HG02970 (cell line): Measurements from ENCODE around the gene CEP170B.
"Not testable (repeated sequence)": the region's sequence is repeated elsewhere in the genome, so short reads cannot be mapped to it uniquely, and the experiment has no call there.

Experiments used
- ATAC-seq: cut with Tn5 transposase; IDR thresholded peaks from one replicate; pipeline ENCODE4 v1.9.1; 2021; ENCODE audit warnings: mild to moderate bottlenecking, moderate library complexity, moderate number of reproducible peaks; ENCODE audit not compliant: unreplicated experiment, low FRiP score

Gene CEP170B

GRCh38 chr14:104888489-104889374 is 23.7 kb downstream of the CEP170B start:
- no peak for ATAC-seq

- ATAC-seq, result no peak
Measured at GRCh38 chr14:104889375-104889757, 24.3 kb downstream of the CEP170B start.

DNA sequence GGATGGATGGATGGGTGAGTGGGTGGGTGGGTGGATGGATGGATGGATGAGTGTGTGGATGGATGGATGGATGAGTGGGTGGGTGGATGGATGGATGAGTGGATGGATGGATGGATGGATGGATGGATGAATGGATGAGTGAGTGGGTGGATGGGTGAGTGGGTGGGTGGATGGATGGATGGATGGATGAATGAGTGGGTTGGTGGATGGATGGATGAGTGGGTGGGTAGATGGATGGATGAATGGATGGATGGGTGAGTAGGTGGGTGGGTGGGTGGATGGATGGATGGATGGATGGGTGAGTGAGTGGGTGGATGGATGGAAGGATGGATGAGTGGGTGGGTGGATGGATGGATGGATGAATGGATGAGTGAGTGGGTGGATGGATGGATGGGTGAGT is 25.2 kb downstream of the CEP170B start:
- not testable (repeated sequence) for ATAC-seq

- ATAC-seq, result no peak
Measured at GRCh38 chr14:104891121-104891551, 26.1 kb downstream of the CEP170B start.

- no peak for ATAC-seq
Measured at GRCh38 chr14:104891664-104892530, 26.8 kb downstream of the CEP170B start.

- ATAC-seq, result no peak
Measured at GRCh38 chr14:104892531-104893434, 27.7 kb downstream of the CEP170B start.

DNA sequence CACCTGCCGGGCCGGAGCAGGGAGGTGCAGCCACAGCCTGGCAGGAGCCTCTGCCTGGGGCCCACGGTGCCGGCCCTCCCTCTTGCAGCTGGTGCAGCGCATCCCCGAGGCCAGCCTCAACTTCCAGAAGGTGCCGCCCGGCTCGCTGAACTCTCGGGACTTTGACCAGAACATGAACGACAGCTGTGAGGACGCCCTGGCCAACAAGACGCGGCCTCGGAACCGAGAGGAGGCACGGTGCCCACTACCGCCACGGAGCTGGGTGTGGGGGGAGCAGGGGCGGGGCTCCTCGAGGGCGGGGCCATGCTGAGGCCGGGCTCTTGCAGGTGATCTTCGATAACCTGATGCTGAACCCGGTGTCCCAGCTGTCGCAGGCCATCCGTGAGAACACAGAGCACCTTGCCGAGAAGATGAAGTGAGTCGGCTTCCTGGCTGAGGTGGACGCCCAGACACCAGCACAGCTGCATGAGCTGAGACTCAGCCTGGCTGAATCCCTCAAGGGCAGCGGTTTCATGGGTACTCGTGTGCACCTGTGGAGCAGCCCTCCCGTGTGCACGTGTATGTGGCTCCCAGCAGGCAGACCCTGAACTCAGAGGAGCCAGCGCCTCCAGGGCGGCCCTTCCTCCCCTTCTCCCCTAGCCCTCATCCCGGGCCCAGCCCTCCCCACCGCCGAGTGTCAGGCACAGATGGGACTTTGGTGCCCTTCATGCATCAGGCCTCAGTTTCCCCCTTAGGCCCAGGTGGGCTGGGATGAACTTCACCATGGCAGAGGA is 28.6 kb downstream of the CEP170B start:
- no peak for ATAC-seq

DNA sequence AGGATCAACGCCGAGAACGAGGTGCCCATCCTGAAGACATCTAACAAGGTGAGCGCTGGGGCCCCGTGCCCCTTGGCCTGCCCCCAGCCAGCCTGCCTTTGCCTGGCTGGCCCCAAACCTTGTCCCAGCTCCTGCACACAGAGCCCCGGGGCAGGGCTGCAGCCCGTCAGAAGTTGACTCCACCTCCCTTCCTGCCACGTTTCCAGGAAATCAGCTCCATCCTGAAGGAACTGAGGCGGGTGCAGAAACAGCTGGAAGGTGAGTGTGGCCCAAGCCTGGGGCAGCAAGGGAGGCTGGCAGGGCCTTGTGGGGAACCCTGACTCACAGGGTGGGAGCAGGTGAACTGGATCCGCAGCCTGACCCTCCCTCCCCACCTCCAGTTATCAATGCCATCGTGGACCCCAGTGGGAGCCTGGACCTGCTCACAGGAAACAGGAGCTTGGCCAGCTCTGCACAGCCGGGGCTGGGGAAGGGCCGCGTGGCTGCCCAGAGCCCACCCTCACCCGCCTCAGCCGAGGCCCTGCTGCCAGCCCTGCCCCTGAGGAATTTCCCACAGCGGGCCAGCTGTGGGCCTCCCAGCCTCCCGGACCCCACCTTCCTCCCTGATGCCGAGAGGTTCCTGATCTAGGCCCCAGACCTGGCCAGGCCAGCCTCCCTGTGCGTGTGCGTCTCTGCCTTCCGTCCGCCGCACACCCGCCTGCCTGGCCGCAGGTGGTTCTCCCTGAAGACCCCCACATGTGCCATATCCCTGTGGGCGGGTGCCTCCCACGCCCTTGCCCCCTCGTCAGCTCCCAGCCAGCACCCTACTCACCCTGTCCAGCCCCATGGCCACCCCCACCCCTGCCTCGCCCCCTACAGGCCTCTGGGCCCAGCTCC is 29.5 kb downstream of the CEP170B start:
- no peak for ATAC-seq

- ATAC-seq, result no peak
Measured at GRCh38 chr14:104895207-104895785, 30.2 kb downstream of the CEP170B start.

GRCh38 chr14:104895786-104896661 is 31.0 kb downstream of the CEP170B start:
- no peak for ATAC-seq

DNA sequence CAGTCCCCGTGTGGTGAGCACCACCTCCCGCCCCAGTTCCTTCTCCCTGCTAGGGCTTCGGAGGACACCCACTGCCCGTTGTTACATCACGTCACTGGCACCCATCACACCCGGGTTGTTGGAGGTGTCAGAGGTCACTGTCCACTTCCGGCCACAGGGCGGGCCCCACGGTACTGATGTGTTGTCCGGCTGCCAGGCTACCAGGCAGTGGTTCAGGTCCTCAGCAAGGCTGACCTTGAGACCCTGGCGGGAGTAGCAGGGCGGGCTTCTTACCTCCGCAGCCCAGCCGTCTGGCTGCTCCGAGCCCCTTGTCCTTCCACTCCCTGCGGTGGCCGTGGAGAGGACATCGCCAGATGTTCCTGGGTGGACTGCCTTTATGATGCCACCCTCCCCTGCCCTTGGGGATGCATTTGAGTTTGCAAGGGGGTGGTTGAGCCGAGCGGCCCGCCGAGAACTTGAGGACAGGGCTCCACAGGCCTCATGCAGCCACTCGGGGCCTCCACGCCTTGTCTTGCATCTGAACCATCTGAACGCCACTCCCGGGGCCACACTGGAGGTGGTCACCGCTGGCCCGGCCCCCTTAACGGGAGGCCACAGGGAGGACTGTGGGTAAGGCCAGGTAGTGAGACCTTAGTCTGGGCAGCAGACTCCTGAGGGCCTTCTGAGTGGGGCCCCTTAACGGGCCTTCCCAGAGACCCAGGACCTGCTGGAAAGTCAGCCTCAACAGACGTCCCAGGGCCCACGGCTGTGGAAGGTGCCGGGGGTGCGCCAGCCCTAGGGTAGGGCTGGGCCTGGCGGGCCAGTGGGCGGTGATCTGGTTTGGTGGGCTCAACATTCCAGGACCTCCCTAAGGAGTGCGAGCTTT is 32.5 kb downstream of the CEP170B start:
- ATAC-seq, result no peak

- no peak for ATAC-seq
Measured at GRCh38 chr14:104898195-104898558, 33.1 kb downstream of the CEP170B start.

- no peak for ATAC-seq
Measured at GRCh38 chr14:104898870-104899510, 33.9 kb downstream of the CEP170B start.

DNA sequence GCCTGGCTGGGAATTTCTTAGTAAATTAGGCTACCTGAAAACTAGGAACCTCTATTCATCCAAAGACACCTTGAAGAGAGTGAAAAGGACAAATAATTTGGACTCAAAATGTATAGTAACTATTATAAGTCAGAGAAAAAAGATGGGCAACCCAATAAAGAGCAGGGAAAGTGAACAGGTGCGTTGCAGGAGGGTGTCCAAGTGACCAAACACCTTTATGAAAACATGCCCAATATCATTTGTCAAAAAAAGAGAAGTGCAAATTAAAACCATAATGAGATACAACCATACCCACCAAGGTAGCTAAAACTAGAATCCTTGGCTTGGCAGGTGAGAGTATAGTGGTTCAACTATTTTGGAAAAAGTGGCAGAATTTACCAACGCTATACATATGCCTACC is 34.7 kb downstream of the CEP170B start:
- ATAC-seq, result no peak

DNA sequence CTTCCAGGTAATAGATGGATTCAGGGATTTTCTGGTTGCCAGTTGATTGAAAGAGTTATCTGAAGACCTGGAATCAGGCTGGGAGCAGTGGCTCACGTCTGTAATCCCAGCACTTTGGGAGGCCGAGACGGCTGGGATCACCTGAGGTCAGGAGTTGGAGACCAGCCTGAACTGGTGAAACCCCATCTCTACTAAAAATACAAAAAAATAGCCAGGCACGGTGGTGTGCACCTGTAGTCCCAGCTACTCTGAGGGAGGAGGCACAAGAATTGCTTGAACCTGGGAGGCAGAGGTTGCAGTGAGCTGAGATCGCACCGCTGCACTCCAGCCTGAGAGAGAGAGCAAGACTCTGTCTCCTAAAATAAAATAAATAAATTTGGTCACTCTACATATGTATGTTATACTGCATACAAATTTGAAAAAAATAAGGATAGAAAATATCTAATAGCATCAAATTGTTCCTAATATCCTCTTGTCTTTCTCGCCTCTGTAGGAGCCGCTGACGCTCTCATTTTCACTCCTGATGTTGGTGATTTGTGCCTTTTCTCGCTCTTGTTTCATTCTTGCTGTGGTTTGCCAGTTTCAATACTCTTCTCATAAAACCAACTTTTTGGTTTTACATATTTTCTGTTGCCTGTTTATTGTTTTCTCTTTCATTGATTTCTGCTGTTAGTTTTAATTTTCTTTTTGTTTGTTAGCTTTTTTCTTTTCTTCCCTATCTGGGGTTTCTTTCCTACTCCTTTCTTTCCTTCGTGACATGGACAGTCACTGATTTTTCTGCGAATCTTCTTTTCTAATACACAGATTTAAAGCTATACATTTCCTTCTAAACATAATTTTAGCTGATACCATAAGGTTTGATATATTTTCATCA is 35.8 kb downstream of the CEP170B start:
- no peak for ATAC-seq
